ENCODE results near the gene SEZ6.

GRCh38 chr17:29021226-29021625 is 15.4 kb upstream of the SEZ6 start:
- TF ChIP-seq CTCF (conservative IDR thresholded peaks at IDR 0.05 in 1 of 2, IDR thresholded peaks at IDR 0.05 in 1 of 2; ENCODE audit: low read depth in 1 of 2, low read length in 2 of 2): no peak
- TF ChIP-seq EZH2 (IDR thresholded peaks at IDR 0.05; ENCODE audit: low read length, missing control alignments): no peak
